22Rv1 (cell line): ENCODE measurements around the gene MAP1LC3B.

ENCODE experiments used
- ZFX ChIP-seq: fragments of 450-650 bp; IDR thresholded peaks from 2 replicates; pipeline ENCODE4 v1.6.1; 2017; ENCODE audit warnings: antibody characterized with exemption, borderline replicate concordance
- TF ChIP-seq, protein P1 (sequence below): fragments of 450-650 bp; IDR thresholded peaks from 2 replicates; pipeline ENCODE4 v1.5.1; 2017; ENCODE audit warnings: mild to moderate bottlenecking

DNA sequence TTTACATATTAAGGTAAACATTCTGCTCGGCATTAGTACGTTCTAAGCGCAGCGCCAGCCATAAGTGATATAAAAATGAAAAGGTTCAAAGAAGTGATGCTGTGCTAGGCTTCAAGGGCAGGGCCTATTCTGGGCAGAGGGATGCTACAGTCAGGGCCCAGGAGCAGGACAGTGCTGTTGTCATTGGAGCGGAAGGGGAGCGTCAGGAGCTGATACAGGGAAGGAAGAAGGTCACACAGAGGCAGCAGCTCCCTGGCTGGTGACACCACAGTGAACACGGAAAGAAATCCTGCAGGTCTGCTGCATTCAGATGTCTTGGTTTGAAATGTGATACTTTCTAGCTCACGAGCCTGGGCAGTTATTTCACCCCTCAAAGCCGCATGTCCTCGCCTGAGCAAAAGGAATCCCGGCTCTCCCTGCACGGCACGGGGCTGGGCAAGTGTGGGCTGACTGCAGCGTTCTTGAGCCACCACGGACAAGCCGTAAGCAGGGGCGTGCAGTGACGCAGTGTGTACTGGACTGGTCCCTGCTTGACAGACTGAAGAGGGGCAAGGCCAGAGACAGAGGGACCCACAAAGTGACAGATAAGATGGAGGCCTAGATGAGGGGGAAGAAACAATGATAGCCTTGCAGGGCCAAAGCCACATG, 59.6 kb downstream of the MAP1LC3B start:
- TF ChIP-seq, protein P1, sequence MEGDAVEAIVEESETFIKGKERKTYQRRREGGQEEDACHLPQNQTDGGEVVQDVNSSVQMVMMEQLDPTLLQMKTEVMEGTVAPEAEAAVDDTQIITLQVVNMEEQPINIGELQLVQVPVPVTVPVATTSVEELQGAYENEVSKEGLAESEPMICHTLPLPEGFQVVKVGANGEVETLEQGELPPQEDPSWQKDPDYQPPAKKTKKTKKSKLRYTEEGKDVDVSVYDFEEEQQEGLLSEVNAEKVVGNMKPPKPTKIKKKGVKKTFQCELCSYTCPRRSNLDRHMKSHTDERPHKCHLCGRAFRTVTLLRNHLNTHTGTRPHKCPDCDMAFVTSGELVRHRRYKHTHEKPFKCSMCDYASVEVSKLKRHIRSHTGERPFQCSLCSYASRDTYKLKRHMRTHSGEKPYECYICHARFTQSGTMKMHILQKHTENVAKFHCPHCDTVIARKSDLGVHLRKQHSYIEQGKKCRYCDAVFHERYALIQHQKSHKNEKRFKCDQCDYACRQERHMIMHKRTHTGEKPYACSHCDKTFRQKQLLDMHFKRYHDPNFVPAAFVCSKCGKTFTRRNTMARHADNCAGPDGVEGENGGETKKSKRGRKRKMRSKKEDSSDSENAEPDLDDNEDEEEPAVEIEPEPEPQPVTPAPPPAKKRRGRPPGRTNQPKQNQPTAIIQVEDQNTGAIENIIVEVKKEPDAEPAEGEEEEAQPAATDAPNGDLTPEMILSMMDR = no peak
- no peak for TF ChIP-seq ZFX
